Eye (tissue), 1 donor: ENCODE measurements around the gene CCNG1.
A peak's percentile ranks its signal among the peaks of the same experiment; 100 is the strongest.
"Not testable (repeated sequence)": the region's sequence is repeated elsewhere in the genome, so short reads cannot be mapped to it uniquely, and the experiment has no call there.

Experiments used
- DNase-seq: peaks from one replicate; pipeline ENCODE4 v3.0.0-alpha.2; 2015

Gene CCNG1

GRCh38 chr5:163445345-163445744 lies 8.0 kb downstream of the CCNG1 start:
- DNase-seq = no peak

- no peak for DNase-seq
Measured at GRCh38 chr5:163447191-163447590, 9.8 kb downstream of the CCNG1 start.

GRCh38 chr5:163447875-163448274 lies 10.5 kb downstream of the CCNG1 start:
- DNase-seq = no peak

GRCh38 chr5:163448491-163448890 lies 11.1 kb downstream of the CCNG1 start:
- DNase-seq = no peak

- DNase-seq = no peak
Measured at GRCh38 chr5:163451489-163451888, 14.1 kb downstream of the CCNG1 start.

- DNase-seq = no peak
Measured at GRCh38 chr5:163453705-163454104, 16.3 kb downstream of the CCNG1 start.

GRCh38 chr5:163455406-163455805 lies 18.0 kb downstream of the CCNG1 start:
- DNase-seq = not testable (repeated sequence)

- DNase-seq = no peak
Measured at GRCh38 chr5:163456029-163456589, 18.7 kb downstream of the CCNG1 start.

GRCh38 chr5:163456840-163457239 lies 19.4 kb downstream of the CCNG1 start:
- DNase-seq = no peak

- DNase-seq = no peak
Measured at GRCh38 chr5:163458778-163459385, 21.5 kb downstream of the CCNG1 start.

- no peak for DNase-seq
Measured at GRCh38 chr5:163459462-163459818, 22.0 kb downstream of the CCNG1 start.

GRCh38 chr5:163459819-163460561 lies 22.6 kb downstream of the CCNG1 start, which contains the start of gene NUDCD2:
TSS of gene NUDCD2 (minus strand) at chr5:163460102. CDS start at chr5:163460050, 52 bp downstream.
- peak; percentile 99 for DNase-seq

GRCh38 chr5:163460562-163461171 lies 23.3 kb downstream of the CCNG1 start, which contains the start of gene HMMR:
TSS of gene HMMR (plus strand) at chr5:163460632. CDS start at chr5:163460693, 61 bp downstream.
- DNase-seq = peak; percentile 86

GRCh38 chr5:163463063-163463435 lies 25.7 kb downstream of the CCNG1 start:
- DNase-seq = no peak

GRCh38 chr5:163467682-163468081 lies 30.3 kb downstream of the CCNG1 start:
- DNase-seq = no peak

GRCh38 chr5:163473635-163474243 lies 36.3 kb downstream of the CCNG1 start:
- no peak for DNase-seq

GRCh38 chr5:163475411-163475810 lies 38.0 kb downstream of the CCNG1 start:
- DNase-seq = no peak

- no peak for DNase-seq
Measured at GRCh38 chr5:163478126-163478981, 41.0 kb downstream of the CCNG1 start.

GRCh38 chr5:163478982-163479271 lies 41.5 kb downstream of the CCNG1 start:
- DNase-seq = no peak

GRCh38 chr5:163489055-163489744 lies 51.8 kb downstream of the CCNG1 start:
- no peak for DNase-seq

- DNase-seq = no peak
Measured at GRCh38 chr5:163489745-163490075, 52.3 kb downstream of the CCNG1 start.
